HEK293 (cell line): Measurements from ENCODE around the gene FOXA2.
A peak's percentile ranks its signal among the peaks of the same experiment; 100 is the strongest.

Source experiments
- CTCF ChIA-PET: fragments of 350-600 bp; formaldehyde crosslinking; extraction: SDS; loops from one replicate; lab custom pipeline; 2021; ENCODE audit warnings: antibody characterized with exemption; lab: Yijun Ruan, JAX
- POLR2A ChIA-PET: fragments of 300-600 bp; formaldehyde crosslinking; extraction: SDS; loops from one replicate; lab custom pipeline; 2020; ENCODE audit warnings: antibody characterized with exemption, inconsistent platforms; lab: Yijun Ruan, JAX
- H3K27ac ChIP-seq: fragments of 200-500 bp; sonication (Bioruptor generic); 2 replicates; pipeline ENCODE4 v1.5.1; 2014; ENCODE audit warnings: low read depth, low read length, control low read depth, inconsistent platforms; ENCODE audit errors: extremely low read depth
- H3K36me3 ChIP-seq, 2 experiments: fragments of 200-500 bp in 1 of 2; sonication (Bioruptor generic) in 1 of 2; 1 replicate in 1 of 2; 2 replicates in 1 of 2; pipeline ENCODE4 v1.5.1; 2014 to 2017; ENCODE audit warnings: inconsistent platforms in 2 of 2, low read length in 2 of 2; ENCODE audit not compliant: control insufficient read depth in 2 of 2, insufficient read depth in 1 of 2
- H3K4me1 ChIP-seq: fragments of 200-500 bp; sonication (Bioruptor generic); 2 replicates; pipeline ENCODE4 v1.5.1; 2014; ENCODE audit warnings: mild to moderate bottlenecking, low read length, inconsistent platforms; ENCODE audit not compliant: control insufficient read depth, insufficient read depth
- H3K4me3 ChIP-seq: 2 replicates; pipeline ENCODE4 v1.5.1; 2011; ENCODE audit warnings: low read depth, mild to moderate bottlenecking, control low read depth, low read length, moderate library complexity
- H3K9me3 ChIP-seq: fragments of 200-500 bp; sonication (Bioruptor generic); 2 replicates; pipeline ENCODE4 v1.5.1; 2014; ENCODE audit warnings: low read depth, low read length, inconsistent platforms; ENCODE audit not compliant: control insufficient read depth, insufficient read depth
- ATF2 ChIP-seq: fragments of 450-650 bp; formaldehyde crosslinking; IDR thresholded peaks from 2 replicates; pipeline ENCODE4 v1.5.1; 2016; ENCODE audit warnings: missing biosample characterization, missing genetic modification characterization, low read depth
- BCL11B ChIP-seq: fragments of 450-650 bp; formaldehyde crosslinking; IDR thresholded peaks from 2 replicates; pipeline ENCODE4 v1.5.1; 2016; ENCODE audit warnings: low read depth, missing biosample characterization, missing genetic modification characterization
- FEZF1 ChIP-seq: fragments of 450-650 bp; formaldehyde crosslinking; IDR thresholded peaks from 2 replicates; pipeline ENCODE4 v1.5.1; 2016; ENCODE audit warnings: missing biosample characterization, missing genetic modification characterization
- GFI1B ChIP-seq: fragments of 450-650 bp; formaldehyde crosslinking; IDR thresholded peaks from 2 replicates; pipeline ENCODE4 v1.5.1; 2016; ENCODE audit warnings: missing biosample characterization, missing genetic modification characterization
- GLI4 ChIP-seq: fragments of 450-650 bp; formaldehyde crosslinking; IDR thresholded peaks from 2 replicates; pipeline ENCODE4 v1.5.1; 2016; ENCODE audit warnings: missing biosample characterization, missing genetic modification characterization
- KLF7 ChIP-seq: fragments of 450-650 bp; formaldehyde crosslinking; IDR thresholded peaks from 2 replicates; pipeline ENCODE4 v1.5.1; 2016; ENCODE audit warnings: missing biosample characterization, missing genetic modification characterization, borderline replicate concordance
- KLF9 ChIP-seq: fragments of 450-650 bp; formaldehyde crosslinking; IDR thresholded peaks from 2 replicates; pipeline ENCODE4 v1.5.1; 2016; ENCODE audit warnings: missing biosample characterization, missing genetic modification characterization, low read depth
- ZBTB7A ChIP-seq: fragments of 450-650 bp; formaldehyde crosslinking; IDR thresholded peaks from 2 replicates; pipeline ENCODE4 v1.5.1; 2016; ENCODE audit warnings: low read depth, missing biosample characterization, missing genetic modification characterization
- ZNF311 ChIP-seq: fragments of 450-650 bp; formaldehyde crosslinking; IDR thresholded peaks from 2 replicates; pipeline ENCODE4 v1.5.1; 2017; ENCODE audit warnings: missing biosample characterization, missing genetic modification characterization, borderline replicate concordance
- ZNF501 ChIP-seq: fragments of 450-650 bp; formaldehyde crosslinking; IDR thresholded peaks from 2 replicates; pipeline ENCODE4 v1.5.1; 2016; ENCODE audit warnings: missing biosample characterization, missing genetic modification characterization
- ZNF513 ChIP-seq: fragments of 450-650 bp; IDR thresholded peaks from 2 replicates; pipeline ENCODE4 v1.5.1; 2018; ENCODE audit warnings: missing biosample characterization, missing genetic modification characterization
- ZNF548 ChIP-seq: fragments of 450-650 bp; formaldehyde crosslinking; IDR thresholded peaks from 2 replicates; pipeline ENCODE4 v1.5.1; 2016; ENCODE audit warnings: missing biosample characterization, missing genetic modification characterization
- ZNF626 ChIP-seq: fragments of 450-650 bp; sonication (Bioruptor Pico); formaldehyde crosslinking; IDR thresholded peaks from 2 replicates; pipeline ENCODE4 v1.5.1; 2018; ENCODE audit warnings: missing biosample characterization, missing genetic modification characterization, inconsistent platforms
- ZNF660 ChIP-seq: fragments of 450-650 bp; IDR thresholded peaks from 2 replicates; pipeline ENCODE4 v1.5.1; 2018; ENCODE audit warnings: missing biosample characterization, mild to moderate bottlenecking, missing genetic modification characterization
- ZNF837 ChIP-seq: fragments of 450-650 bp; formaldehyde crosslinking; IDR thresholded peaks from 2 replicates; pipeline ENCODE4 v1.5.1; 2016; ENCODE audit warnings: missing biosample characterization, missing genetic modification characterization
- TF ChIP-seq, protein P1 (sequence below): fragments of 450-650 bp; formaldehyde crosslinking; IDR thresholded peaks from 2 replicates; pipeline ENCODE4 v1.5.1; 2016; ENCODE audit warnings: missing biosample characterization, missing genetic modification characterization
- TF ChIP-seq, protein P2 (sequence below): fragments of 450-650 bp; formaldehyde crosslinking; conservative IDR thresholded peaks from 2 replicates; pipeline ENCODE4 v1.5.1; 2016; ENCODE audit warnings: low read depth, missing biosample characterization, missing genetic modification characterization
- TF ChIP-seq, protein P3 (sequence below): fragments of 450-650 bp; formaldehyde crosslinking; IDR thresholded peaks from 2 replicates; pipeline ENCODE4 v1.5.1; 2016; ENCODE audit warnings: missing biosample characterization, missing genetic modification characterization, borderline replicate concordance
- TF ChIP-seq, protein P4 (sequence below): fragments of 450-650 bp; formaldehyde crosslinking; IDR thresholded peaks from 2 replicates; pipeline ENCODE4 v1.5.1; 2016; ENCODE audit warnings: missing biosample characterization, missing genetic modification characterization, low read depth

FOXA2 gene

GRCh38 chr20:22545045-22545444 is 39.3 kb downstream of the FOXA2 start:
- Histone ChIP-seq H3K9me3 (no peaks in the 10 kb centered on the region), H3K36me3 (no peaks in the 10 kb centered on the region), H3K27ac (no peak overlapping the region), H3K4me3 (no peak overlapping the region), H3K4me1 (no peaks in the 10 kb centered on the region)
- ChIA-PET CTCF (no interaction called here), POLR2A (no interaction called here)
- TF ChIP-seq ZNF626 (tag by site-specific recombination) (no peak), ZNF513 (tag by site-specific recombination) (peak; percentile 71), ATF2 (tag by site-specific recombination) (no peak), GLI4 (tag by site-specific recombination) (no peak)
- TF ChIP-seq, protein P1, sequence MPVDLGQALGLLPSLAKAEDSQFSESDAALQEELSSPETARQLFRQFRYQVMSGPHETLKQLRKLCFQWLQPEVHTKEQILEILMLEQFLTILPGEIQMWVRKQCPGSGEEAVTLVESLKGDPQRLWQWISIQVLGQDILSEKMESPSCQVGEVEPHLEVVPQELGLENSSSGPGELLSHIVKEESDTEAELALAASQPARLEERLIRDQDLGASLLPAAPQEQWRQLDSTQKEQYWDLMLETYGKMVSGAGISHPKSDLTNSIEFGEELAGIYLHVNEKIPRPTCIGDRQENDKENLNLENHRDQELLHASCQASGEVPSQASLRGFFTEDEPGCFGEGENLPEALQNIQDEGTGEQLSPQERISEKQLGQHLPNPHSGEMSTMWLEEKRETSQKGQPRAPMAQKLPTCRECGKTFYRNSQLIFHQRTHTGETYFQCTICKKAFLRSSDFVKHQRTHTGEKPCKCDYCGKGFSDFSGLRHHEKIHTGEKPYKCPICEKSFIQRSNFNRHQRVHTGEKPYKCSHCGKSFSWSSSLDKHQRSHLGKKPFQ (tag by site-specific recombination) = no peak
- TF ChIP-seq, protein P2, sequence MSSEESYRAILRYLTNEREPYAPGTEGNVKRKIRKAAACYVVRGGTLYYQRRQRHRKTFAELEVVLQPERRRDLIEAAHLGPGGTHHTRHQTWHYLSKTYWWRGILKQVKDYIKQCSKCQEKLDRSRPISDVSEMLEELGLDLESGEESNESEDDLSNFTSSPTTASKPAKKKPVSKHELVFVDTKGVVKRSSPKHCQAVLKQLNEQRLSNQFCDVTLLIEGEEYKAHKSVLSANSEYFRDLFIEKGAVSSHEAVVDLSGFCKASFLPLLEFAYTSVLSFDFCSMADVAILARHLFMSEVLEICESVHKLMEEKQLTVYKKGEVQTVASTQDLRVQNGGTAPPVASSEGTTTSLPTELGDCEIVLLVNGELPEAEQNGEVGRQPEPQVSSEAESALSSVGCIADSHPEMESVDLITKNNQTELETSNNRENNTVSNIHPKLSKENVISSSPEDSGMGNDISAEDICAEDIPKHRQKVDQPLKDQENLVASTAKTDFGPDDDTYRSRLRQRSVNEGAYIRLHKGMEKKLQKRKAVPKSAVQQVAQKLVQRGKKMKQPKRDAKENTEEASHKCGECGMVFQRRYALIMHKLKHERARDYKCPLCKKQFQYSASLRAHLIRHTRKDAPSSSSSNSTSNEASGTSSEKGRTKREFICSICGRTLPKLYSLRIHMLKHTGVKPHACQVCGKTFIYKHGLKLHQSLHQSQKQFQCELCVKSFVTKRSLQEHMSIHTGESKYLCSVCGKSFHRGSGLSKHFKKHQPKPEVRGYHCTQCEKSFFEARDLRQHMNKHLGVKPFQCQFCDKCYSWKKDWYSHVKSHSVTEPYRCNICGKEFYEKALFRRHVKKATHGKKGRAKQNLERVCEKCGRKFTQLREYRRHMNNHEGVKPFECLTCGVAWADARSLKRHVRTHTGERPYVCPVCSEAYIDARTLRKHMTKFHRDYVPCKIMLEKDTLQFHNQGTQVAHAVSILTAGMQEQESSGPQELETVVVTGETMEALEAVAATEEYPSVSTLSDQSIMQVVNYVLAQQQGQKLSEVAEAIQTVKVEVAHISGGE (tag by site-specific recombination) = no peak

DNA sequence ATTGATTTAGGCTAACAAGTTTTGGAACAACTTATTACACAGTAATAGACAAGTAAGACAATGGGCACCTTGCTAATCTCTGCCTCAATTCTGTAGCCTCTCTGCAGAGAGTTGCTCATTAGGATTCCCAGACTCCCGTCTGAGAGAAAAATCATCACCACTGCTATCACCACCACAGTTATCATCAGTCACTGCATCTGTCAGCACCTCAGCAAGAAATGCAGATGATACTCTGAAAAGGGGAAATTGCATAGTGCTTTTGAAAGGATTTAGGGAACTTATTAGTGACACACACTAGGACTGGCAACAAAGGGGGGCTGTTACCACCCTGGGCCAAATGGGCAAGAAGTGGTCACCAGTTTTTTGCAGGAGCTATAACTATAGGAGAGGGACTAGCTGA is 39.9 kb downstream of the FOXA2 start:
- Histone ChIP-seq H3K36me3 (no peaks in the 10 kb centered on the region), H3K4me3 (no peak overlapping the region), H3K4me1 (no peaks in the 10 kb centered on the region), H3K9me3 (no peaks in the 10 kb centered on the region), H3K27ac (no peak overlapping the region)
- CTCF ChIA-PET = no interaction called here
- TF ChIP-seq KLF9 (tag by site-specific recombination) (no peak), ZNF311 (no peak), KLF7 (tag by site-specific recombination) (no peak), GFI1B (tag by site-specific recombination) (no peak), ZBTB7A (tag by site-specific recombination) (no peak), ZNF837 (tag by site-specific recombination) (no peak), ZNF501 (tag by site-specific recombination) (no peak), ZNF660 (tag by site-specific recombination) (no peak), FEZF1 (tag by site-specific recombination) (no peak), ZNF548 (no peak), BCL11B (tag by site-specific recombination) (no peak), ZNF513 (tag by site-specific recombination) (no peak)
- TF ChIP-seq, protein P3, sequence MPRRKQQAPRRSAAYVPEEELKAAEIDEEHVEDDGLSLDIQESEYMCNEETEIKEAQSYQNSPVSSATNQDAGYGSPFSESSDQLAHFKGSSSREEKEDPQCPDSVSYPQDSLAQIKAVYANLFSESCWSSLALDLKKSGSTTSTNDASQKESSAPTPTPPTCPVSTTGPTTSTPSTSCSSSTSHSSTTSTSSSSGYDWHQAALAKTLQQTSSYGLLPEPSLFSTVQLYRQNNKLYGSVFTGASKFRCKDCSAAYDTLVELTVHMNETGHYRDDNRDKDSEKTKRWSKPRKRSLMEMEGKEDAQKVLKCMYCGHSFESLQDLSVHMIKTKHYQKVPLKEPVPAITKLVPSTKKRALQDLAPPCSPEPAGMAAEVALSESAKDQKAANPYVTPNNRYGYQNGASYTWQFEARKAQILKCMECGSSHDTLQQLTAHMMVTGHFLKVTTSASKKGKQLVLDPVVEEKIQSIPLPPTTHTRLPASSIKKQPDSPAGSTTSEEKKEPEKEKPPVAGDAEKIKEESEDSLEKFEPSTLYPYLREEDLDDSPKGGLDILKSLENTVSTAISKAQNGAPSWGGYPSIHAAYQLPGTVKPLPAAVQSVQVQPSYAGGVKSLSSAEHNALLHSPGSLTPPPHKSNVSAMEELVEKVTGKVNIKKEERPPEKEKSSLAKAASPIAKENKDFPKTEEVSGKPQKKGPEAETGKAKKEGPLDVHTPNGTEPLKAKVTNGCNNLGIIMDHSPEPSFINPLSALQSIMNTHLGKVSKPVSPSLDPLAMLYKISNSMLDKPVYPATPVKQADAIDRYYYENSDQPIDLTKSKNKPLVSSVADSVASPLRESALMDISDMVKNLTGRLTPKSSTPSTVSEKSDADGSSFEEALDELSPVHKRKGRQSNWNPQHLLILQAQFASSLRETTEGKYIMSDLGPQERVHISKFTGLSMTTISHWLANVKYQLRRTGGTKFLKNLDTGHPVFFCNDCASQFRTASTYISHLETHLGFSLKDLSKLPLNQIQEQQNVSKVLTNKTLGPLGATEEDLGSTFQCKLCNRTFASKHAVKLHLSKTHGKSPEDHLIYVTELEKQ (tag by site-specific recombination) = no peak
- TF ChIP-seq, protein P4, sequence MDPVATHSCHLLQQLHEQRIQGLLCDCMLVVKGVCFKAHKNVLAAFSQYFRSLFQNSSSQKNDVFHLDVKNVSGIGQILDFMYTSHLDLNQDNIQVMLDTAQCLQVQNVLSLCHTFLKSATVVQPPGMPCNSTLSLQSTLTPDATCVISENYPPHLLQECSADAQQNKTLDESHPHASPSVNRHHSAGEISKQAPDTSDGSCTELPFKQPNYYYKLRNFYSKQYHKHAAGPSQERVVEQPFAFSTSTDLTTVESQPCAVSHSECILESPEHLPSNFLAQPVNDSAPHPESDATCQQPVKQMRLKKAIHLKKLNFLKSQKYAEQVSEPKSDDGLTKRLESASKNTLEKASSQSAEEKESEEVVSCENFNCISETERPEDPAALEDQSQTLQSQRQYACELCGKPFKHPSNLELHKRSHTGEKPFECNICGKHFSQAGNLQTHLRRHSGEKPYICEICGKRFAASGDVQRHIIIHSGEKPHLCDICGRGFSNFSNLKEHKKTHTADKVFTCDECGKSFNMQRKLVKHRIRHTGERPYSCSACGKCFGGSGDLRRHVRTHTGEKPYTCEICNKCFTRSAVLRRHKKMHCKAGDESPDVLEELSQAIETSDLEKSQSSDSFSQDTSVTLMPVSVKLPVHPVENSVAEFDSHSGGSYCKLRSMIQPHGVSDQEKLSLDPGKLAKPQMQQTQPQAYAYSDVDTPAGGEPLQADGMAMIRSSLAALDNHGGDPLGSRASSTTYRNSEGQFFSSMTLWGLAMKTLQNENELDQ (tag by site-specific recombination) = no peak
- POLR2A ChIA-PET = no interaction called here
